ENCODE results near the gene RNF125. TPM values are rescaled to one million over a fixed set of nuclear protein-coding genes. Genes with fewer than 3 reads are reported as not detected.

RNF125 gene
- polyA plus RNA-seq, 1 experiment = 0.07 TPM

DNA sequence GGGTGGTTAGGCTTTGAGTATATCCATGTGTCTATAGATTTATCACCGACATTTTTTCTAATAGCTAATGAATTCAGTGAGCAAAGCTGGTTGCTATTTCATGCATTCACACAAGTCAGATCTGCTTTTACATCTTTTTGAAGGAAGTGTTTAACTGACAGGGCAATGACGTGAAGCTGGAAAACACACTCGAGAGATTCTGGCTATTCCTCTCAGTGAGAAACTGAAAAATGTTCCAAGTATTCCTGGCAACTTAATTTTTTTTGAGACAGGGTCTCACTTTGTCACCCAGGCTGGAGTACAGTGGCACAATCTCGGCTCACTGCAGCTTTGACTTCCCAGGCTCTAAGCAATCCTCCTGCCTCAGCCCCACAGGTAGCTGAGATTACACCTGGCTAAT is 94.2 kb downstream of the RNF125 start:
- H3K36me3 ChIP-seq (ENCODE audit: control insufficient read depth, insufficient read depth, low read length) = peaks cover 2% of the 10 kb centered on the region; the same call in 1 of the 2 replicates
- TF ChIP-seq, protein P1, sequence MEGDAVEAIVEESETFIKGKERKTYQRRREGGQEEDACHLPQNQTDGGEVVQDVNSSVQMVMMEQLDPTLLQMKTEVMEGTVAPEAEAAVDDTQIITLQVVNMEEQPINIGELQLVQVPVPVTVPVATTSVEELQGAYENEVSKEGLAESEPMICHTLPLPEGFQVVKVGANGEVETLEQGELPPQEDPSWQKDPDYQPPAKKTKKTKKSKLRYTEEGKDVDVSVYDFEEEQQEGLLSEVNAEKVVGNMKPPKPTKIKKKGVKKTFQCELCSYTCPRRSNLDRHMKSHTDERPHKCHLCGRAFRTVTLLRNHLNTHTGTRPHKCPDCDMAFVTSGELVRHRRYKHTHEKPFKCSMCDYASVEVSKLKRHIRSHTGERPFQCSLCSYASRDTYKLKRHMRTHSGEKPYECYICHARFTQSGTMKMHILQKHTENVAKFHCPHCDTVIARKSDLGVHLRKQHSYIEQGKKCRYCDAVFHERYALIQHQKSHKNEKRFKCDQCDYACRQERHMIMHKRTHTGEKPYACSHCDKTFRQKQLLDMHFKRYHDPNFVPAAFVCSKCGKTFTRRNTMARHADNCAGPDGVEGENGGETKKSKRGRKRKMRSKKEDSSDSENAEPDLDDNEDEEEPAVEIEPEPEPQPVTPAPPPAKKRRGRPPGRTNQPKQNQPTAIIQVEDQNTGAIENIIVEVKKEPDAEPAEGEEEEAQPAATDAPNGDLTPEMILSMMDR (IDR thresholded peaks at IDR 0.05; ENCODE audit: insufficient read depth, low read depth, low read length) = no peak
- ChIA-PET POLR2A (no interaction called here), CTCF (no interaction called here)
- no peaks in the 10 kb centered on the region for H3K27me3 ChIP-seq (ENCODE audit: control insufficient read depth, insufficient read depth, low read length)
- no peak overlapping the region for H3K4me3 ChIP-seq (ENCODE audit: low read depth, low read length)
- no peak for DNase-seq (ENCODE audit: low read depth)

DNA sequence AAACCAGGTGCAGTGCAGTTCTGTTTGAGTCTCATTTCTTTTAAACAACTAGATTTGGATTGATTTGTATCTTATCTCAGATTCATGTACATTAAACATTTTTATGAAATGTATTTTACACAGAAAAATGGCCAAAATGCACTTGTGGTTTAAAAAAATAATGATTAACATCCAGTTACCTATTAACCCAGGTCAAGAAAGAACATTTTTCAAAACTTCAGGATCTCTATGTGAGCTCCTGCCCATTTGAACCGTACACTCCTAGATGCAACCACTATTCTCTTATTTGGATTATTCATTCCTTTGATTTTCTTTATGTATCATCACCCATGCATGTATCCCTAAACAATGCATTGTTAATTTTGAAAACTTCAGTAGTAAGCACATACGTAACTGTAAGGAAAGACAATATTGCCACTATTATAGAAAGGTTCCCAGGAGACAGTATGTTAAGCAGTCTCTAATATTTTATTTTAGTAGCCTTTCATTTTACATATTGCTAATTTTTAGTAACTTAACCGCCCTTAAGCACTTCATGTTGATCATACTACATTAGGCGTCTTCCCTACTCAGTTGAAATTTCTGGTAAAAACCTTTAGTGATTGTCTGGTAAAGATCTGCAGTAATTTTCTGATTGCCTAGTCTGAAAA is 95.8 kb downstream of the RNF125 start:
- POLR2A ChIA-PET = no interaction called here
- no peak for DNase-seq (ENCODE audit: low read depth)
- Histone ChIP-seq H3K4me3 (ENCODE audit: low read depth, low read length) (no peak overlapping the region), H3K27me3 (ENCODE audit: control insufficient read depth, insufficient read depth, low read length) (no peaks in the 10 kb centered on the region), H3K36me3 (ENCODE audit: control insufficient read depth, insufficient read depth, low read length) (peaks cover 2% of the 10 kb centered on the region; the same call in 1 of the 2 replicates)
- CTCF ChIA-PET = no interaction called here
- TF ChIP-seq, protein P1 (IDR thresholded peaks at IDR 0.05; ENCODE audit: insufficient read depth, low read depth, low read length) = no peak

DNA sequence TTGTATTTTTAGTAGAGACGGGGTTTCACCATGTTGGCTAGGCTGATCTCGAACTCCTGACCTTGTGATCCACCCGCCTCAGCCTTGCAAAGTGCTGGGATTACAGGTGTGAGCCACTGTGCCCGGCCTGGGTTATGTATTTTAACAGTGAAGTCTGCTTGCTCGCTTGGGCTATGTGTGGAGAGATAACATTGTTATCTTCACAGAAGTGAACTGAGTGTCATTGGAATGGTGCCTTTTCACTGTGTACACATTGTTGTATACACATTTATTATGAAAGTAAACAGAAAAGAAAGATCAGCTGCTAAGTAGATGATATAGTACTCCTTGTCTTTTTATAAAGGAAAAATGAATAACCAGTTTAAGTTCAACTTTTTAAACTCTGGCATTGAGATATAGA is 103.4 kb downstream of the RNF125 start:
- Histone ChIP-seq H3K36me3 (ENCODE audit: control insufficient read depth, insufficient read depth, low read length) (peaks cover 2% of the 10 kb centered on the region; the same call in 1 of the 2 replicates), H3K27me3 (ENCODE audit: control insufficient read depth, insufficient read depth, low read length) (no peaks in the 10 kb centered on the region), H3K4me3 (ENCODE audit: low read depth, low read length) (no peak overlapping the region)
- TF ChIP-seq, protein P1 (IDR thresholded peaks at IDR 0.05; ENCODE audit: insufficient read depth, low read depth, low read length) = no peak
- CTCF ChIA-PET = interaction anchor here (1.1 kb wide), 1 partner anchor 35 kb away, joined by 3 read pairs; no protein-coding TSS in a partner anchor
- no peak for DNase-seq (ENCODE audit: low read depth)
- POLR2A ChIA-PET = no interaction called here

Other genes starting within 250 kb of the RNF125 start
- gene TRAPPC8, start 75.7 kb upstream of the RNF125 start, polyA plus RNA-seq (2011; rRNA removed) = 30.9 and 39.5 TPM in 2 replicates
- 12.3 and 13.2 TPM in 2 replicates for gene RNF138, start 73.0 kb downstream of the RNF125 start, polyA plus RNA-seq (2011; rRNA removed)
- gene MEP1B, start 171.2 kb downstream of the RNF125 start, polyA plus RNA-seq (2011; rRNA removed) = not detected in 2 replicates